ENCODE measurements around the gene TAF8.

GRCh38 chr6:42078386-42078785, 28.1 kb downstream of the TAF8 start:
- TF ChIP-seq EP300 (IDR thresholded peaks at IDR 0.05; ENCODE audit: borderline replicate concordance in 1 of 2, control insufficient read depth in 1 of 2, low read depth in 2 of 2, low read length in 2 of 2) (no peak), HCFC1 (IDR thresholded peaks at IDR 0.05; ENCODE audit: low read length) (no peak), SMC3 (IDR thresholded peaks at IDR 0.05; ENCODE audit: borderline replicate concordance, low read length) (no peak), ESRRA (IDR thresholded peaks at IDR 0.05; ENCODE audit: low read length) (no peak), LARP7 (IDR thresholded peaks at IDR 0.05) (no peak), SUZ12 (IDR thresholded peaks at IDR 0.05; ENCODE audit: unreplicated experiment) (no peak), POLR2A (IDR thresholded peaks at IDR 0.05; ENCODE audit: low read depth, low read length) (no peak), TBL1XR1 (IDR thresholded peaks at IDR 0.05; ENCODE audit: low read depth, low read length) (no peak), EZH2 (IDR thresholded peaks at IDR 0.05; ENCODE audit: borderline replicate concordance, control insufficient read depth, low read depth, low read length) (no peak), KDM1A (IDR thresholded peaks at IDR 0.05; ENCODE audit: borderline replicate concordance) (no peak), EED (IDR thresholded peaks at IDR 0.05; ENCODE audit: low read depth) (no peak), REST (IDR thresholded peaks at IDR 0.05; ENCODE audit: low read depth, low read length) (no peak)
- TF ChIP-seq, protein P1, sequence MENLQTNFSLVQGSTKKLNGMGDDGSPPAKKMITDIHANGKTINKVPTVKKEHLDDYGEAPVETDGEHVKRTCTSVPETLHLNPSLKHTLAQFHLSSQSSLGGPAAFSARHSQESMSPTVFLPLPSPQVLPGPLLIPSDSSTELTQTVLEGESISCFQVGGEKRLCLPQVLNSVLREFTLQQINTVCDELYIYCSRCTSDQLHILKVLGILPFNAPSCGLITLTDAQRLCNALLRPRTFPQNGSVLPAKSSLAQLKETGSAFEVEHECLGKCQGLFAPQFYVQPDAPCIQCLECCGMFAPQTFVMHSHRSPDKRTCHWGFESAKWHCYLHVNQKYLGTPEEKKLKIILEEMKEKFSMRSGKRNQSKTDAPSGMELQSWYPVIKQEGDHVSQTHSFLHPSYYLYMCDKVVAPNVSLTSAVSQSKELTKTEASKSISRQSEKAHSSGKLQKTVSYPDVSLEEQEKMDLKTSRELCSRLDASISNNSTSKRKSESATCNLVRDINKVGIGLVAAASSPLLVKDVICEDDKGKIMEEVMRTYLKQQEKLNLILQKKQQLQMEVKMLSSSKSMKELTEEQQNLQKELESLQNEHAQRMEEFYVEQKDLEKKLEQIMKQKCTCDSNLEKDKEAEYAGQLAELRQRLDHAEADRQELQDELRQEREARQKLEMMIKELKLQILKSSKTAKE (IDR thresholded peaks at IDR 0.05; ENCODE audit: low read depth, poor library complexity, severe bottlenecking) = no peak
- TF ChIP-seq, protein P2, sequence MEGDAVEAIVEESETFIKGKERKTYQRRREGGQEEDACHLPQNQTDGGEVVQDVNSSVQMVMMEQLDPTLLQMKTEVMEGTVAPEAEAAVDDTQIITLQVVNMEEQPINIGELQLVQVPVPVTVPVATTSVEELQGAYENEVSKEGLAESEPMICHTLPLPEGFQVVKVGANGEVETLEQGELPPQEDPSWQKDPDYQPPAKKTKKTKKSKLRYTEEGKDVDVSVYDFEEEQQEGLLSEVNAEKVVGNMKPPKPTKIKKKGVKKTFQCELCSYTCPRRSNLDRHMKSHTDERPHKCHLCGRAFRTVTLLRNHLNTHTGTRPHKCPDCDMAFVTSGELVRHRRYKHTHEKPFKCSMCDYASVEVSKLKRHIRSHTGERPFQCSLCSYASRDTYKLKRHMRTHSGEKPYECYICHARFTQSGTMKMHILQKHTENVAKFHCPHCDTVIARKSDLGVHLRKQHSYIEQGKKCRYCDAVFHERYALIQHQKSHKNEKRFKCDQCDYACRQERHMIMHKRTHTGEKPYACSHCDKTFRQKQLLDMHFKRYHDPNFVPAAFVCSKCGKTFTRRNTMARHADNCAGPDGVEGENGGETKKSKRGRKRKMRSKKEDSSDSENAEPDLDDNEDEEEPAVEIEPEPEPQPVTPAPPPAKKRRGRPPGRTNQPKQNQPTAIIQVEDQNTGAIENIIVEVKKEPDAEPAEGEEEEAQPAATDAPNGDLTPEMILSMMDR (IDR thresholded peaks at IDR 0.05 in 2 of 3, conservative IDR thresholded peaks at IDR 0.05 in 1 of 3; ENCODE audit: control insufficient read depth in 2 of 3, extremely low read depth in 1 of 3, insufficient read depth in 1 of 3, low read depth in 3 of 3, low read length in 3 of 3) = no peak

Measured in GM12878 (cell line).